ENCODE data around the gene ARPC1B. TPM values are rescaled to one million over a fixed set of nuclear protein-coding genes. Genes with fewer than 3 reads are reported as not detected.

Gene ARPC1B
- total and polyA plus RNA-seq, 9 of the 15 experiments (the other 6 are each of a cell fraction or from before 2014, with no cell fraction given), result 6.7 to 357 (median 211) TPM

DNA sequence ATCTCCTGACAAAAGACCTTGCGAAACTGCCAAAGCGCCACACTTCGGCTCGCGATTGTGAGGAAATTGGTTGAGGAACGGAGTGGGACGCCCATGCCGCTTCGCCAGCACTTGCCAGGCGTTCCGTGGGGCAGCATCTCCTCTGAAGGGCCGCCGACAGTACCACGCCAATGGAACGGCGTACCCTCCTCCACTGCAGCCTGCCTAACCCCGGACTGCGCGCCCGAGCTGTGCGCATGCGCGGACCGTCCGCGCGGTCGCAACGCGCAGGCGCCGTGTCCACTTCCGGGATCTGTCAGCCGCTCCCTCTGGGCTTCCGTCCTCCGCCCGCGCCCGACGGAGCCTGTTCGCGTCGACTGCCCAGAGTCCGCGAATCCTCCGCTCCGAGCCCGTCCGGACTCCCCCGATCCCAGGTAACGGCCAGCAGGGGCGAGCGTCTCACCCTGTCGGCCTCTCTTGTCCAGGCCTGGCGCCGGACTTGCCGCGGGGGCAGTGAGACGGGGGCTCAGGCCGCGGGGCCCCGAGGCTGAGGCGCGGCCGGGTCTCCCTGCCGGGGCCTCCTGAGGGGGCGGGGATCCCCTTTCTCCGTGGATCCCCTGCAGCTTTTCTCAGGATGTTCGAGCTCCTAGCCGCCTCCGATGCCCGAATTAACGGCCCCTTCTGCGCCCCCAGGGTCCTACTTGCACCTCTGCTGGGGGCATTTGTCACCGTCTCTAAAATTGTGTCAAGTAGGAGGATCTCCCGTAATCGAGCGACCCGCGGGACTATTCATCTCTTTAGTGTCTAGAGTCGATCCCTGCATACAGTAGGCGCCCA lies 48.7 kb upstream of the ARPC1B start, which contains the start of gene ARPC1A (continued):
- TF ChIP-seq EWSR1 (IDR thresholded peaks at IDR 0.05; ENCODE audit: borderline replicate concordance, low read depth, partially characterized antibody) (no peak), NFIX (CRISPR knock-in tag; IDR thresholded peaks at IDR 0.05; ENCODE audit: low read depth) (no peak), ZNF830 (CRISPR knock-in tag; IDR thresholded peaks at IDR 0.05) (no peak), ADNP (tag; IDR thresholded peaks at IDR 0.05) (no peak), MCM7 (IDR thresholded peaks at IDR 0.05) (no peak), PTBP1 (IDR thresholded peaks at IDR 0.05; ENCODE audit: low read depth, low read length) (no peak), DMBX1 (CRISPR knock-in tag; IDR thresholded peaks at IDR 0.05; ENCODE audit: borderline replicate concordance) (no peak), TEAD1 (CRISPR knock-in tag; IDR thresholded peaks at IDR 0.05) (peak in 1 of 2 experiments; percentile 71; a peak in 1 of 4 replicates), L3MBTL2 (IDR thresholded peaks at IDR 0.05) (peak; percentile 65), MEF2D (tag; conservative IDR thresholded peaks at IDR 0.05; ENCODE audit: low read depth) (no peak), ARID1B (IDR thresholded peaks at IDR 0.05) (no peak), KLF1 (tag; IDR thresholded peaks at IDR 0.05) (no peak; the same call in 1 of the 2 replicates), XRCC3 (IDR thresholded peaks at IDR 0.05) (no peak), HOXB6 (CRISPR knock-in tag; IDR thresholded peaks at IDR 0.05; ENCODE audit: borderline replicate concordance) (no peak)
- TF ChIP-seq, protein P1, sequence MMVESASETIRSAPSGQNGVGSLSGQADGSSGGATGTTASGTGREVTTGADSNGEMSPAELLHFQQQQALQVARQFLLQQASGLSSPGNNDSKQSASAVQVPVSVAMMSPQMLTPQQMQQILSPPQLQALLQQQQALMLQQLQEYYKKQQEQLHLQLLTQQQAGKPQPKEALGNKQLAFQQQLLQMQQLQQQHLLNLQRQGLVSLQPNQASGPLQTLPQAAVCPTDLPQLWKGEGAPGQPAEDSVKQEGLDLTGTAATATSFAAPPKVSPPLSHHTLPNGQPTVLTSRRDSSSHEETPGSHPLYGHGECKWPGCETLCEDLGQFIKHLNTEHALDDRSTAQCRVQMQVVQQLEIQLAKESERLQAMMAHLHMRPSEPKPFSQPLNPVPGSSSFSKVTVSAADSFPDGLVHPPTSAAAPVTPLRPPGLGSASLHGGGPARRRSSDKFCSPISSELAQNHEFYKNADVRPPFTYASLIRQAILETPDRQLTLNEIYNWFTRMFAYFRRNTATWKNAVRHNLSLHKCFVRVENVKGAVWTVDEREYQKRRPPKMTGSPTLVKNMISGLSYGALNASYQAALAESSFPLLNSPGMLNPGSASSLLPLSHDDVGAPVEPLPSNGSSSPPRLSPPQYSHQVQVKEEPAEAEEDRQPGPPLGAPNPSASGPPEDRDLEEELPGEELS (CRISPR knock-in tag; IDR thresholded peaks at IDR 0.05; ENCODE audit: borderline replicate concordance), result 0 out of 2 replicates have a peak, but pooled peaks have one; percentile 78
- TF ChIP-seq, protein P2, sequence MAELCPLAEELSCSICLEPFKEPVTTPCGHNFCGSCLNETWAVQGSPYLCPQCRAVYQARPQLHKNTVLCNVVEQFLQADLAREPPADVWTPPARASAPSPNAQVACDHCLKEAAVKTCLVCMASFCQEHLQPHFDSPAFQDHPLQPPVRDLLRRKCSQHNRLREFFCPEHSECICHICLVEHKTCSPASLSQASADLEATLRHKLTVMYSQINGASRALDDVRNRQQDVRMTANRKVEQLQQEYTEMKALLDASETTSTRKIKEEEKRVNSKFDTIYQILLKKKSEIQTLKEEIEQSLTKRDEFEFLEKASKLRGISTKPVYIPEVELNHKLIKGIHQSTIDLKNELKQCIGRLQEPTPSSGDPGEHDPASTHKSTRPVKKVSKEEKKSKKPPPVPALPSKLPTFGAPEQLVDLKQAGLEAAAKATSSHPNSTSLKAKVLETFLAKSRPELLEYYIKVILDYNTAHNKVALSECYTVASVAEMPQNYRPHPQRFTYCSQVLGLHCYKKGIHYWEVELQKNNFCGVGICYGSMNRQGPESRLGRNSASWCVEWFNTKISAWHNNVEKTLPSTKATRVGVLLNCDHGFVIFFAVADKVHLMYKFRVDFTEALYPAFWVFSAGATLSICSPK (IDR thresholded peaks at IDR 0.05; ENCODE audit: borderline replicate concordance), result no peak
- TF ChIP-seq, protein P3, sequence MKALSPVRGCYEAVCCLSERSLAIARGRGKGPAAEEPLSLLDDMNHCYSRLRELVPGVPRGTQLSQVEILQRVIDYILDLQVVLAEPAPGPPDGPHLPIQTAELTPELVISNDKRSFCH (CRISPR knock-in tag; IDR thresholded peaks at IDR 0.05), result no peak
- TF ChIP-seq, protein P3 (tag; IDR thresholded peaks at IDR 0.05), result no peak
- TF ChIP-seq, protein P4, sequence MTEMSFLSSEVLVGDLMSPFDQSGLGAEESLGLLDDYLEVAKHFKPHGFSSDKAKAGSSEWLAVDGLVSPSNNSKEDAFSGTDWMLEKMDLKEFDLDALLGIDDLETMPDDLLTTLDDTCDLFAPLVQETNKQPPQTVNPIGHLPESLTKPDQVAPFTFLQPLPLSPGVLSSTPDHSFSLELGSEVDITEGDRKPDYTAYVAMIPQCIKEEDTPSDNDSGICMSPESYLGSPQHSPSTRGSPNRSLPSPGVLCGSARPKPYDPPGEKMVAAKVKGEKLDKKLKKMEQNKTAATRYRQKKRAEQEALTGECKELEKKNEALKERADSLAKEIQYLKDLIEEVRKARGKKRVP (CRISPR knock-in tag; IDR thresholded peaks at IDR 0.05), result no peak
- TF ChIP-seq, protein P5, sequence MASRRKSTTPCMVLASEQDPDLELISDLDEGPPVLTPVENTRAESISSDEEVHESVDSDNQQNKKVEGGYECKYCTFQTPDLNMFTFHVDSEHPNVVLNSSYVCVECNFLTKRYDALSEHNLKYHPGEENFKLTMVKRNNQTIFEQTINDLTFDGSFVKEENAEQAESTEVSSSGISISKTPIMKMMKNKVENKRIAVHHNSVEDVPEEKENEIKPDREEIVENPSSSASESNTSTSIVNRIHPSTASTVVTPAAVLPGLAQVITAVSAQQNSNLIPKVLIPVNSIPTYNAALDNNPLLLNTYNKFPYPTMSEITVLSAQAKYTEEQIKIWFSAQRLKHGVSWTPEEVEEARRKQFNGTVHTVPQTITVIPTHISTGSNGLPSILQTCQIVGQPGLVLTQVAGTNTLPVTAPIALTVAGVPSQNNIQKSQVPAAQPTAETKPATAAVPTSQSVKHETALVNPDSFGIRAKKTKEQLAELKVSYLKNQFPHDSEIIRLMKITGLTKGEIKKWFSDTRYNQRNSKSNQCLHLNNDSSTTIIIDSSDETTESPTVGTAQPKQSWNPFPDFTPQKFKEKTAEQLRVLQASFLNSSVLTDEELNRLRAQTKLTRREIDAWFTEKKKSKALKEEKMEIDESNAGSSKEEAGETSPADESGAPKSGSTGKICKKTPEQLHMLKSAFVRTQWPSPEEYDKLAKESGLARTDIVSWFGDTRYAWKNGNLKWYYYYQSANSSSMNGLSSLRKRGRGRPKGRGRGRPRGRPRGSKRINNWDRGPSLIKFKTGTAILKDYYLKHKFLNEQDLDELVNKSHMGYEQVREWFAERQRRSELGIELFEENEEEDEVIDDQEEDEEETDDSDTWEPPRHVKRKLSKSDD (conservative IDR thresholded peaks at IDR 0.05; ENCODE audit: low read length), result no peak

All from K562 (cell line).